ENCODE data around the gene ZCCHC4. TPM values are rescaled to one million over a fixed set of nuclear protein-coding genes. Genes with fewer than 3 reads are reported as not detected.

ZCCHC4 gene
- total and polyA plus RNA-seq, 2 of the 8 experiments (the other 6 are each of a cell fraction or from before 2014, with no cell fraction given) = 9.8 to 12.5 TPM

DNA sequence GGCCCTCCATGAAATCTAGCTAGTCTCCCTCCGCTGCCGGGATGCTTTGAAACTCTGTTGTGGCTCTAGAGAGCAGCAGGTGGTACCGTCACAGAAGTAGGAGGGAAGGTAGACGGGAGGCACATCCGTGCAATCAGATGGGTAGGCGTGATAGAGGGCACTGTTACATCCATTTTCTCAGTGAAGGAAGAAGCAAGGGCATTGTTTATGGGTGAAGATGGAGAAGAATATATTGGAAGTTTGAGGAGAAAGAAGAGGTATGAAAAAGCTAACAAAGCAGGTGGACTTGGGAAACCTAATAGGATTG is 65.8 kb downstream of the ZCCHC4 start:
- WGBS, 2 experiments (ENCODE audit: extremely low coverage in 1 of 2, insufficient coverage in 1 of 2, insufficient read length in 1 of 2, insufficient replicate concordance in 2 of 2, low coverage in 1 of 2, low lambda C conversion rate in 2 of 2, missing lambda C conversion rate in 1 of 2) = 68% methylated on average over 6 of the region's 6 CpGs; no CpG with 5 or more reads in 1 of the 2 experiments
- no peak overlapping the region for H2BK15ac ChIP-seq (ENCODE audit: low read length)
- POLR2A ChIA-PET (ENCODE audit: partially characterized antibody) = interaction anchor here (0.6 to 1.7 kb wide), 6 partner anchors 10 to 66 kb away, joined by 3 to 9 read pairs (median 4); partner anchors contain the start of gene ZCCHC4
- TF ChIP-seq SP1 (IDR thresholded peaks at IDR 0.05; ENCODE audit: low read depth, low read length) = no peak
- no peak for TF ChIP-seq TAF7 (optimal IDR thresholded peaks at IDR 0.05; ENCODE audit: borderline replicate concordance, low read depth, low read length)
- TF ChIP-seq TCF12 (IDR thresholded peaks at IDR 0.05; ENCODE audit: low read depth, low read length) = no peak
- no peak for TF ChIP-seq KDM5A (IDR thresholded peaks at IDR 0.05; ENCODE audit: low read length)
- no peak for TF ChIP-seq CHD2 (IDR thresholded peaks at IDR 0.05; ENCODE audit: low read length)
- TF ChIP-seq ASH2L (IDR thresholded peaks at IDR 0.05; ENCODE audit: low read length) = no peak
- TF ChIP-seq EP300 (IDR thresholded peaks at IDR 0.05; ENCODE audit: borderline replicate concordance in 1 of 2, low read depth in 2 of 2, low read length in 2 of 2) = no peak
- TF ChIP-seq CBX5 (IDR thresholded peaks at IDR 0.05; ENCODE audit: low read depth, low read length) = no peak
- TF ChIP-seq BRCA1 (IDR thresholded peaks at IDR 0.05; ENCODE audit: low read depth, low read length) = no peak
- H3K9ac ChIP-seq (replicated peaks in 1 of 4; ENCODE audit: extremely low read depth in 1 of 4, low read depth in 3 of 4, low read length in 3 of 4) = no peak overlapping the region; a peak in 1 of 7 replicates
- H3K23ac ChIP-seq (ENCODE audit: insufficient read length) = no peak overlapping the region
- no peak overlapping the region for H2BK5ac ChIP-seq (ENCODE audit: low read depth, low read length)
- H2BK120ac ChIP-seq (replicated peaks; ENCODE audit: low read depth, low read length) = no peak overlapping the region
- no peak overlapping the region for H2AK5ac ChIP-seq (ENCODE audit: low read depth, low read length)
- no peak overlapping the region for H3K56ac ChIP-seq (replicated peaks; ENCODE audit: insufficient read length, low read depth, low read length)
- H3K18ac ChIP-seq (ENCODE audit: extremely low read depth, low read length) = no peak overlapping the region
- peaks cover 8% of the 10 kb centered on the region for H3K79me1 ChIP-seq (ENCODE audit: low read depth, low read length)
- peaks cover 5 to 28% (median 10%) of the 10 kb centered on the region in 4 experiments for H3K36me3 ChIP-seq (ENCODE audit: control insufficient read depth in 2 of 4, insufficient read depth in 4 of 4, low read length in 3 of 4)
- H2AFZ ChIP-seq (ENCODE audit: low read length) = no peak overlapping the region
- H3K27ac ChIP-seq (ENCODE audit: low read depth, low read length) = no peak overlapping the region
- no peaks in the 10 kb centered on the region for H3K9me3 ChIP-seq (ENCODE audit: insufficient read depth in 2 of 2, low read depth in 1 of 2, low read length in 1 of 2)
- CTCF ChIA-PET (ENCODE audit: partially characterized antibody) = interaction anchor here (0.9 to 1.5 kb wide), 3 partner anchors 22 to 66 kb away, joined by 3 to 4 read pairs (median 3); no protein-coding TSS in a partner anchor
- FAIRE-seq (no peak), DNase-seq (ENCODE audit: low read depth in 1 of 2, low spot score in 2 of 2) (no peak)
- H3K4me2 ChIP-seq (ENCODE audit: insufficient read depth in 1 of 2, low read depth in 2 of 2, low read length in 2 of 2) = peak overlapping the region; percentile 75 to 87
- no peaks in the 10 kb centered on the region for H3K27me3 ChIP-seq (replicated peaks in 1 of 4; ENCODE audit: control insufficient read depth in 3 of 4, extremely low read depth in 1 of 4, insufficient read depth in 3 of 4, low read length in 3 of 4)
- no peak overlapping the region for H3K4ac ChIP-seq (replicated peaks; ENCODE audit: insufficient read length, low read depth, low read length)
- no peaks in the 10 kb centered on the region; the same call in 1 of the 2 replicates for H3K23me2 ChIP-seq (ENCODE audit: low read depth, low read length)
- H3K14ac ChIP-seq (ENCODE audit: insufficient read length) = no peak overlapping the region
- H4K20me1 ChIP-seq (replicated peaks in 1 of 2; ENCODE audit: control insufficient read depth in 1 of 2, insufficient read depth in 2 of 2, low read length in 2 of 2) = no peaks in the 10 kb centered on the region
- peak overlapping the region; percentile 79 to 85 (median 83); a peak in 5 of 8 replicates for H3K4me3 ChIP-seq (ENCODE audit: extremely low read depth in 1 of 4, insufficient read depth in 2 of 4, low read depth in 3 of 4, low read length in 4 of 4)
- no peaks in the 10 kb centered on the region; a peak in 1 of 7 replicates for H3K4me1 ChIP-seq (replicated peaks in 1 of 4; ENCODE audit: control insufficient read depth in 3 of 4, insufficient read depth in 4 of 4, low read length in 3 of 4)
- H4K91ac ChIP-seq (replicated peaks; ENCODE audit: insufficient read length, low read length) = no peak overlapping the region
- H2BK20ac ChIP-seq (ENCODE audit: low read length) = no peak overlapping the region
- no peak overlapping the region for H2BK12ac ChIP-seq (ENCODE audit: low read depth, low read length)
- H3K79me2 ChIP-seq (ENCODE audit: control insufficient read depth in 1 of 2, insufficient read depth in 2 of 2, low read length in 2 of 2) = peaks cover 14 to 27% of the 10 kb centered on the region in 2 experiments
- no peak overlapping the region for H4K5ac ChIP-seq (ENCODE audit: insufficient read length, low read depth, low read length)
- no peak overlapping the region for H4K8ac ChIP-seq (ENCODE audit: extremely low read depth, insufficient read depth, low read length)
